Stimulated activated CD4-positive, alpha-beta T cell treated with anti-CD3 and anti-CD28 coated beads, Interleukin-4, amount 100 ng/mL, for 48 hours (primary cell): ENCODE results near the gene AIRE.
"Not testable (repeated sequence)": the region's sequence is repeated elsewhere in the genome, so short reads cannot be mapped to it uniquely, and the experiment has no call there.

Experiments used
- DNase-seq, 2 donors: peaks; one replicate each; pipeline ENCODE4 v3.0.0-alpha.2; 2020; ENCODE audit warnings: low read depth in 2 of 2

AIRE gene

GRCh38 chr21:44285138-44285992 is at the start of gene AIRE:
Gene AIRE (plus strand): TSS chr21:44285876. CDS start chr21:44286007, 131 bp downstream.
- no peak for DNase-seq

- DNase-seq: not testable (repeated sequence)
Observed at GRCh38 chr21:44240353-44240752, 45.3 kb upstream of the AIRE start.

DNA sequence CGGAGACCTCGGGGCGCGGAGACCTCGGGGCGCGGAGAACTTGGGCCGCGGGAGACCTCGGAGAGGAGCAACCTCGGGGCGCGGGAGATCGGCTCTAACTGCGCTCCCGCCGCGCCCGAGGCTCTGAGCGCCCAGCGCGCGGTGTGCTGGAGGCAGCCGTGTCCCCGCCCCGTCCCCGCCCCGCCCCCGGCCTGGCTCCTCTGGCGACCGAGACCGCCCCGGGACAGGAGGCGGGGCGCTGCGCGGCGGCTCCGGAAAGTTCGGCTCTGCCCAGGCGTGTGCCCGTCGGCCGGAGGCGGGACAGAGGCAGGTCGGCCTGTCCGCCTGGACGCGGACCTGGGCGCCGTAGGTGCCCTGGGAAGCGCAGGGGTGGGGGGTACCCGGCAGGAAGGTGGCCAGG is 44.8 kb upstream of the AIRE start, which contains the start of gene ICOSLG:
Gene ICOSLG (minus strand): TSS at position 102 of the 400 bp plus-strand sequence. CDS start 126 bp downstream, outside the sequence.
- DNase-seq: not testable (repeated sequence)

DNA sequence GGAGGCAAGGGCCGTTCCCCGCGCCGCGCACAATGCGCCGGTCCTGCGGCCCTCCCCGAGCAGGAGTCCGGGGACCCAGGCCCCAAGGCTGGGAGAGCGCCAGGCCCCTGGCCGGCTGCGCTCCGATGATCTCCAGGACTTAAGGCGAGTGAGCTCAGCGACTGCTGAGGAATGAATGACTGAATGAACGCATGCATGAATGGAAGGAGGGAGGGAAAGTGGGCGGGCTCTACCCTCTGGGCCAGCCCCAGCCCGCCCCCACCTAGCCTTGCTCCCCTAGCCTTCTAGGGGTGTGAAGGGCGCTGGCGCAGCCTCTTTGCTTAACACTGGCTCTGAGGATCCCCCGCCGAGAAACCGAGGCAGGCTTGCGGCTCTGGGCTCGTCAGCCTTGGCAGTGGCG is 44.4 kb upstream of the AIRE start:
- not testable (repeated sequence) for DNase-seq

- DNase-seq: not testable (repeated sequence)
Observed at GRCh38 chr21:44243980-44244379, 41.7 kb upstream of the AIRE start.

DNA sequence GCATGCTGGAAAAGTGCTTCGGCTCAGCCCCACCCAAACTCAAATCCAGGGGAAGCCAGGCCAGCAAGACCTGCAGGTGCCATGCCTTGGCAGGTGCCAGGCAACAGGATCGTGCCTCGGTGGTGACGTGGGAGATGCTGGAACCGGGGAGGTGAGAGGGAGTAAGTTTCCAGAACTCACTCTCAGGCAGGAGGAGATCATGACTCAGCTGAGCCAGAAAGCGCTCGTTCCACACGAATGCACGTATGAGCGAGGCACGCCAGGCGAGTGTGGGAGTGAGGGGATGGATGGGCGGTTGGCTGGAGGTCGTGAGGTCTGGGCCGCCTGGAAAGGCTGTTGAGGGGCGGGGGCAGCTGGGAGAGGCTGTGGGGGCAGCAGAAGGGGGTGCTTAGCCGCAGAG is 37.8 kb upstream of the AIRE start:
- not testable (repeated sequence) for DNase-seq

DNA sequence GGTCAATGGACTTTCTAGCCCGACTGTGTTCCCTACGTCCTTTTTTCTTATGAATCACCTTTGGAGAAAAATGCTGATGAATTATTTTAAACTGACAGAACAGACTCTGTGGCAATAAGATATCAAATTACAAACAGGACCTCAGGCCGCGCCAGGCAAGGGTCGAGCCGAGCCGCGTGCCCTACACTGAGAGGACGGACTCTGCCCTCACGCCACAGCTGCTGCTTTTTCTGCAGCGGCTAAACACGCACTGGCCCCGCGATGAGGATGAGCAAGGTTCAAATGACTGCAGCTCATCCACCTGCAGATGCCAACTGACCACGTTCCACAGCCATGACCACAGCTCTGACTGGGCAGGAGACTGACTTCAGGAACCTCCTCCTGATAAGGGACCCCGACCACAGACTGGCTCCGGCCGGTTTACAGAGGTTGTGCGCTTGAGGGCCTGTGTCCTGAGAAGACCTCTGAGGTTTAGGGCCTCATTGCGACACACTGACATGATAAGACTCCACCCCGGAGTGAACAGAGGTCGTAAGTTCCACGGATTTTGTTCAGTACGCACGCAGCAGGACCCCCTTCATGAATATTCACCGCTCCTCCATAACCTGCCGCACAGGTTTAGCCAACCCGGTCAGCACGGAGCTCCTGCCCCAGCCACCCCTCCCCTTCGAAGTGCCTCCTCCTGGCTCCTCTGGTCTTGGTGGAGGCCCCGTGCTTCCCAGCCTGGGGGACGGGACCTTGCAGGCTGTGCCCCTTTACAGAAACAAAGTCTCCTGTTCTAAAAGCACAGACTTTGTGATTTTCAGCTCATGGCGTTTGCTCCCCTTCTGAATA is 36.3 kb upstream of the AIRE start:
- not testable (repeated sequence) for DNase-seq

DNA sequence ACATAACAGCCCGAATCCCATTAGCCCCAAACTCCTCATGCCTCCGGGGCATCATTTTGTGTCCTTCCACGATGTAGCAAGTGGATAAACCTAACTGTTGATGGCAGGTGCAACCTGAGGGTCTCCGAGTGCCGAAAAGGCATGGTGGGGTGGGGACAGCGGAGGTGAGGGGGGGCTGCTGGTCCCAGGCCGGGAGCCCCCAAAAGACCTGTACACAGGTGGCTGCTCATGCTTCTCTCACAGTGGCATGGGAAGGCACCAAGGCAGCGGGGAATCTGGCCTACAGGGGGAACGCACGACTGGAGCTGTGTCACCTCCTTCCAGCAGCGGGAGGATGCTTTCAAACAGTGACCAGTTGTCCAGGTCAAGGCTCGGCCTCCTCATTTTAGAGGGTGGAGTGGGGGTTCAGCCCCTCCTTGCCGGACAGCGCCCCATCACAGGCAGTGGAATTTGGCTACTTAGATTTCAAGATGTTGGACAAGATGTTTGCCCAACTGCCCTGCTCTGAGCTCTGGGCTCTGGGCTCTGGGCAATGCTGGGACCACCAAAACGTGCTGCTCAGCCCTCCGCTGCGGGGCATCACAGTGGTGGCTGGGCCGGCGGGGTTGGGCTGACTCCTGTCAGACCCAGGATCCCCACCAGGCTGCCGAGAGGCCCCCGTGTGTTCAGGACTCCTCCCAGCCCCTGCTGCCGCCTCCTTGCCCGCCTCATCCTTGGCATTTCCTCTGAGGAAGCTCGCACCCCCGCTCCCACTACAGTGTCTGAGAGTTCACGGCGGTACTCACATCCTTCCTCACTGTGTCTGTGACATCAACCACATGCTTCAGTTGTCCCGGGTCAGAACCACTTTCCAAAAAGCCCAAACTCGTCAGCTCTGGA is 31.6 kb upstream of the AIRE start:
- no peak for DNase-seq

DNA sequence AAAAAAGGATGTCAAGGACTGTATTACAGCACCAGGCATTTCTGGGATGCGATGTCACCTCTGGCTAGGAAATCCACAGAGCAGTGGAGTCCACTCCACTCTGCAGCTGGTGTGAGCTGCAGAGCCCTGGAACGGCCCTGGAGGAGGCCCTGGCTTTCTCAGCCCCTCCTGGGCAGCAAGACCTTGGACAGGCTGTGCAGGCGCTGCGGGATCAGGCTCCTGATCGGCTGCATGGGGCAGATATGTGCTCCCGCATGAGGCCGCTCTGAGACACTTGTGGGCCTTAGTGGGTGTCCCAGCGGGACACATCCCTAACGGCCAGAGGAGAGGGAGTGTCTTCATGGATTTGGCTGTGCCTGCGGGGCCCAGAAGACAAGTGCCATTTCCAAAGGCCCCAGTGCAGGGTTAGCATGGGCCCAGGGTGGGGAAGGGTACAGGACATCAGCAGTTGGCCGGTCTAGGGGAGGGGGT is 30.1 kb upstream of the AIRE start:
- no peak for DNase-seq

- DNase-seq: no peak
Observed at GRCh38 chr21:44258056-44258725, 27.5 kb upstream of the AIRE start.

- DNase-seq: no peak
Observed at GRCh38 chr21:44259082-44259705, 26.5 kb upstream of the AIRE start.

- no peak for DNase-seq
Observed at GRCh38 chr21:44260066-44260465, 25.6 kb upstream of the AIRE start.

DNA sequence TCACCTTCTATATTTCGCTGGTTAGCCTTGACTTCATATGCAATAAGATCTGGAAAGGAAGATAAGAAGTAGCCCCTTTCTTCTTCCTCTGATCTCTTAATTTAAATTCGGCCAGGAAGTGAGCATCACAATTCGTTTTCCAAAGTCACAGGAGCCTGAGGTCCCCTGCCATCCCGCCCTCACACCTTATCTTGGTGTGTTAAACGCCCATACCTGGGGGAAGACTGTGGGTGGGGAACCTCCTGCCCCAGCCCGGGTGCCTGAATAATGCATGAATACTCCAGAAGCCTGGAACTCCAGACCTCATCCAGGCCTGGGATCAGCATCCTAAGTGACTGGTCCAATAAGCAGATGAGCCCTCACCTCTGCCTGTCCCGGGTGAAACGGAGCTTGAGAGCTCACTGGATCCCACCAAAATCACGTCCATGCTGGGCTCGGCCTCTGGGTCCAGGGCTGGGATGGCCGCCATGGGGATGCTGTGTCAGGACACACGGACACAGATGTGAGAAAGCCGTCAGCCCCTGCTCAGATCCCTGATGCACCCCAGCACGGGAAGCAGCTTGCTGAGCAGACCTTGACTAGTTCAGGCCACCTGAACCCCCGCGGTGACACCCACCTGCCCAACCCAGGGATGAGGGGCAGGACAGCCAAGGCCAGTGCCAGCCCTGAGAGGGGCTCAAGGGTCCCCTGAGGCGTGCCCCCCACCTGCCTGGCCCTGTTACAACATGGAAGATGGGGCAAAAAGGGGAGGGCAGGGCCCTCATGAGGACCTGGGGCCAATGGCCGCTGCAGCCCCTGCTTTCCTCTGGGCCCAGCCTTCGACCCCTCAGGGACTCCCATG is 24.7 kb upstream of the AIRE start:
- no peak for DNase-seq

DNA sequence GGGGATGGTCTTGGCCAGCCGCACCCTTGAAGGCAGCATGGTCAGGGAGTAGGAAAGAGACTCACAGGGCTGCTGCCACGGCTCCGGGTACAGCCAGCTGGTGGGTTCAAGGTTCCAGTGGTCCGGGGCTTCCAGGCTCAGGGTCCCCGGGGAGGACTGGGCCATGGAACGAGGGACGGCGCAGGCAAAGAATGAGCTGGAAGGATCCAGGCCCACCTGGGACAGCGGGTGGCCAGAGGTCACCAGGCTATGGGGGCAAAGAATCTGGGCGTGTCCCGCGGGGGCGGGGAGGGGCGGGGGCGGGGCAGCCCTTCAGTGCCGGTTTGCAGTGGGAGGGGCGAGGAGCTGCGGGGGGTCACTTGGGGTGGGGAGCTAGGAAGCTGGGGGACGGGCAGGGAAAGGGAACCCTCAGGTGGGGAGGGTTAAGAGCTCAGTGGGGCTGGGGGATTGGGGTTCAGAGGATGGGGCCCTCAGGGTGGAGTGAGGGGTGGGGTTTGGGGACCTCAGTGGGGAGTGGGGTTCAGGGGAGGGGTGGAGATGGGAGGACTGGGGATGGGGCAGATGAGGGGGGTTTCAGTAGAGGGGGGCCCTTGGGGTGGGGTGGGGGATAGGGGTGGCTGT is 23.9 kb upstream of the AIRE start, which contains the start of gene DNMT3L:
Gene DNMT3L (minus strand): TSS at position 223 of the 621 bp plus-strand sequence. CDS start 638 bp downstream, outside the sequence.
- no peak for DNase-seq

DNA sequence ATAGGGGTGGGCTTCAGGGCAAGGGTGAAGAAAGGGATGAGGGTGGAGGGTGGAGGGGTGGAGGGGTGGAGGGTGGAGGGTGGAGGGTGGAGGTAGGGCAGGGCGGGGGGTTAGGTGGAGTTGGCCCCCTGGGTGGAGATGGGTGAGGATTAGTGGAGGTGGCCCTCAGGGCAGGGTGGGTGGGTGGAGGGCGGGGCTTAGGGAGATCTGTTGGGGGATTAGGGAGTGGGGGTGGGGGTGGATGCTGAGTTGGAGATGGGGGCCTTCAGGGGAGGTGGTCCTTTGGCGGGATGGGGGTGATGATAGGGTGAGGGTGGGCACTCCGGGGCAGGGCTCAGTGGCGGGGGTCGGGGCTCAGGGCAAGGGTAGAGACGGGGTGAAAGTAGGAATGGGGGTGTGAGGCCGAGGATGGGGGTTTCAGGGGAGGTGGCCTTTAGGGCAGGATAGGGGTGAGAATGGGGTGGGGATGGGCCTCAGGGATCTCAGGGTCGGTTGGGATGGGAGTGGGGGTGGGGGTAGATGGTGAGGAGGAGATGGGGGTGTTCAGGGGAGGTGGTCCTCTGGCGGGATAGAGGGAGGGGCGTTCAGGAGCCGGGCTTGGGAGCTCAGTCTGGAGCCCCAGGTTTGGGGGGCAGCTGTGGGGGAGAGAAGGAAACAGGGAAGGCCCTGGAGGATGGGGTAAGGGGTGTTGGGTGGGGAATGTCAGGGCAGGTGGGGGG is 23.2 kb upstream of the AIRE start:
- DNase-seq: no peak

GRCh38 chr21:44263221-44263760 is 22.4 kb upstream of the AIRE start:
- DNase-seq: no peak

DNA sequence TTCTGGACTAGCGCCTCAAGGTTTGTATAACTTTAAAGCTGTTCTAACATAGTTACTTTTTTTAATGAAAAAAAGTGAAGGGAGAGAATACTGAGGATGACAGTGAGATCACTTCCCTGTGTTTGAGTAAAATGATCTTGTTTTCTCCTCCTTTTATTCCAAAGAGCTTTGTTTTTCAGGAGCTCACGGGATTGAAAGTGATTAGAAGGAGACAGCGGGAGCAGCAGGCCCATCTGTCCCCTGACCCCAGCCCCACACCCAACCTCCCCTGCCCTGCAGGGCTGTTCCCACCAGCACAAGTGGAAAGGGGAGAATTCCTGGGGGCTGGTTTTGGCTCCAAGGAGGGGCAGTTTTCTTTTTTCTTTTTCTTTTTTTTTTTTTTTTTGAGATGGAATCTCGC is 21.9 kb upstream of the AIRE start:
- DNase-seq: no peak

GRCh38 chr21:44265734-44266270 is 19.9 kb upstream of the AIRE start:
- DNase-seq: no peak
